SIG-M5 (cell line): ENCODE data around the gene TMEM51.

ENCODE experiments used
- DNase-seq: peaks from one replicate; lab custom pipeline; 2025; lab: John Stamatoyannopoulos, UW

TMEM51 gene

GRCh38 chr1:15196807-15197530 lies 43.4 kb downstream of the TMEM51 start:
- DNase-seq: no peak

GRCh38 chr1:15197591-15198447 lies 44.3 kb downstream of the TMEM51 start:
- no peak for DNase-seq

DNA sequence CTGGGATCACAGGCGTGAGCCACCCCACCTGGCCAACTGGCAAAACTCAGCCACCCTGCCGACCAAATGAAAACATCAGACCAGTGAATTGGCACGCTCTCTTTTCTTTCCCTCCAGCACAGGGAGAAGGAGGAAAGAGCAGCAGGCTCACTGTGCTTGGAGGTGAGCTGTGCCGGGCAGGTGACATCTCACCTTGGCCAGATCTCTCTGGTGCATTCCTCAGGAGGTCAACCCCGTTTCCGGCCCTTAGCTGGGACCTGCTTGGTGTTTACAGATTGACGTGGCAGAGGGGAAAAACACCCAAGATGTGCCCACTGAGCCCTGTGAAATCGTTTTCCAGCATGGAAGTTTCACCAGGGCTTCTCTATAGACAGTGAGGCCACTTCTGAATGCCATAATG lies 45.1 kb downstream of the TMEM51 start:
- DNase-seq: no peak

GRCh38 chr1:15201221-15201620 lies 47.7 kb downstream of the TMEM51 start:
- DNase-seq: no peak

- DNase-seq: no peak
Observed at GRCh38 chr1:15201849-15202551, 48.5 kb downstream of the TMEM51 start.

DNA sequence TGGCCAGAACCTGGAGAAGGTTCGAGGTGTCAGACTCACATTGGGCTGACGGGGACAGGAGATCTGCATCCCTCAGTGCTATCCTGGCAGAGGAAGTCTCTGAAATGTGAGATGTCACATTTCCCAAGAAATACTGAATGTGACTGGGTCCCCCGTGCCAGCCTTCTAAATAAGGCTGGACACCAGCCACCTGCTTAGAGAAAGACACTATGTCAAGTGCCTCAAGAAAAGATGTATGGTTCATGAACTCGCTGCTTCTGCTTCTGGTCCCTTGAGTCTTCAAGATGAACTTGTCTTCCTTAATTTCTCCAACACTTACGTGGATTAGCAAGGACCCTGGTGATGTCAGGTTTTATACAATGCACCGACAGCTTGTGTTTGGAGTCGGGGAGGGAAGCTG lies 51.4 kb downstream of the TMEM51 start:
- no peak for DNase-seq

DNA sequence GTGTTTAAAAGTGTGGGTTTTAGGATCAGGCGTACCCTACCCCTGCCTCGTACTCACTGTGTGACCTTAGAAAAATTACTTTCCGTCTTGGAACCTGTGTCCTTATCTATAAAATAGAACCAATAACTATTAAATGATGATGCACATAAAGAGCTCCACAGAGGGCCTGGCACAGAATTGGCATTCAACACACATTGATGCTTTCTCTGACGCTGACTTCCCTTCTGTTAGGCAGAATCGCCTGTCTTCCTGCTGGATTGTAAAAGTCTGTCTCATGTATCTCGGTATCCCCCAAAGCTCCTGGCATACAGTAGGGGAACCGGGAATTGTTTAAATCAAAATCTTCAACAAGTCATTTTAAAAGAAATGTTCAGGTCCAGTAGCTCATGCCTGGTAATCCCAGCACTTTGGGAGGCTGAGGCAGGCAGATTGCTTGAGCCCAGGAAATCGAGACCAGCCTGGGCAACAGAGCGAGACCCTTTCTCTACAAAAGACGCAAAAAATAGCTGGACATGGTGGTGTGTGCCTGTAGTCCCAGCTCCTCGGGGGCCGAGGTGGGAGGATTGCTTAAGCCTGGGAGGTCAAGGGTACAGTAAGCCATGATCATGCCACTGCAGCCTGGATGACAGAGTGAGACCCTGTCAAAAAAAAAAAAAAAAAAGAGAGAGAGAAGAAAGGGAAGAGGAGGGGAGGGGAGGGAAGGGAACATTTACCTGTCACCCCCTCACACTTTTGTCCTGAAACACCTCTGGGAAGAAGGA lies 52.2 kb downstream of the TMEM51 start:
- DNase-seq: no peak

- DNase-seq: no peak
Observed at GRCh38 chr1:15206418-15207030, 53.0 kb downstream of the TMEM51 start.

- DNase-seq: no peak
Observed at GRCh38 chr1:15207031-15207828, 53.7 kb downstream of the TMEM51 start.

- no peak for DNase-seq
Observed at GRCh38 chr1:15207829-15208429, 54.4 kb downstream of the TMEM51 start.

DNA sequence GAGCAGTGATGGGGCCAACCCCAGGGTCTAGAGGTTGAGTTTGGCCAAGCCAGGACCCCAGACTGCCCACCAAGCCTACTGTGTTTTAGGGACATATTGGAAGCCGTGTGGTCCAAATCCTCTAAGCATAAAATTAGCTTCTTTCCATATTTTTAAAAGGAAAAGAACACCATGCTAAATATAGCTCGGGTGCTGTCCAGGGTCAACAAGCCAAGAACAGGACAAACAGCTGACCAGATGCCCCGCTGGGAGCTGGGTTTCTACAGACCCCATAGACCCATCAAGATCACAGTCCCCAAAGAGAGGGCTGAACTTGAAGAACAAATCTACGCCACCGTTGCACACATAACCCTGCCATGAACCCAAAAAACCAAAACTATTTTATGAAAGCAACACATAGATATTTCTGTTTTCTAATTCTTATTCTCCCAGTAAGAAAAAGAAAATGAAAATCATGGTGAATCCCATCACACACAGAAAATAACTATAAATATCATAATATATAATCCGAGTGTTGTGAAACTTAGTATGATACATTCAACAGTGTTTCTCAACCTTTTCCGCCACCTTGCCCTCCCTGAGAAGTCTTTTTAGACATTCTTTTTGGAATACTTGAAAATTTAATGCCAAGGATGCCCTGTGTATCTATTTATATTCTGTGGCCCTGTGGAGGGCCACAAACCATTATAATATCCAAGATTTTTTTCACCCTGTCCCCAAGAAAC lies 57.3 kb downstream of the TMEM51 start:
- no peak for DNase-seq

GRCh38 chr1:15211424-15211823 lies 57.9 kb downstream of the TMEM51 start:
- DNase-seq: no peak

DNA sequence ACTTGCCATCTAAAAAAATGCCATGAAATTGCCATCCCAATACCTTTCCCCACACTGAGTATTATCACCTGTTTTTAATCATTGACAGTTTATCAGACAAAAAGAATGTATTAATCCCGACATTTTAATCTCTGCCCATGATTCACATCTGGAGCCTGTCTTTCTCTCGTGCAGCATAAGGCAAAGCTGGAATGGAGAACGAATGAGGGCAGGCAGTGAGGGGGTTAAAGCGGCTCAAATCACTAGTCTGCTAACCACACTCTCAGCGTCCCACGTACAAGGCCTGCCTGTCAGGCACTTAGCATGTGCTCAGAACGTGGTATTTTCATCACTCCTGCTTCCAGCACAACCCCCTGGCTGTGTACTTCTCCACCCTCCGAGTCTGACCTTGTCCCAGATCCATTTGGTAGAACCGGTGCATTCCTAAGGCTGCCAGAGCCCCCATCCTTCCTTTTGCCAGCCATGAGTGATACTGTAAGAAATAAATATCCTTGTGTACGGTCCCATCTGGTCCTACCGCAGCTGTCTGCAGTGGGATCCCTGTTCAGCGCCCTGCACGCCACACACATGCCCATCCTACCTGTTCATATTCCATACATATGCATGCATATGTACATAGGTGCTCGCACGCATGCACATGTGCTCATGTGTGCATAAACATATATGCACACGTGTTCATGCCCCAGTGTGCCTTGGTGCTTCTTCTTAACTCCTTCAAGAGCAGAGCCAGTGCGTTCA lies 58.8 kb downstream of the TMEM51 start:
- DNase-seq: no peak

DNA sequence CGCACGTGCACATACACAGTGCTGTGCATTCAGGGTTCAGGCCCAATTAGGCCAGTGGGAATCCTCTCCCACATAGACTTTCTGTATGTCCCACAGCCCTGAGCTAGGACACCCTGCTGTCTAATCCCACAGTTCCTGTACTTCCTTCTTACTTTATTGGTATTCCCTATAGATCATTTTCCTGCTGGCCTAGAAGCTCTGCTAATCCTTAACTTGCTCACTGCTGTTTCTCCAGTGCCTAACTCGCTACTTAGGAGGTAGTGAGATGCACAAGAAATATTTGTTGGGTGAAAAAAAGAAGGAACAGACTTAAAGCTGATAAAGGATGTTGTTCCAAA lies 59.4 kb downstream of the TMEM51 start:
- no peak for DNase-seq

GRCh38 chr1:15213341-15213821 lies 59.8 kb downstream of the TMEM51 start:
- no peak for DNase-seq

GRCh38 chr1:15214527-15214926 lies 61.0 kb downstream of the TMEM51 start:
- DNase-seq: no peak

DNA sequence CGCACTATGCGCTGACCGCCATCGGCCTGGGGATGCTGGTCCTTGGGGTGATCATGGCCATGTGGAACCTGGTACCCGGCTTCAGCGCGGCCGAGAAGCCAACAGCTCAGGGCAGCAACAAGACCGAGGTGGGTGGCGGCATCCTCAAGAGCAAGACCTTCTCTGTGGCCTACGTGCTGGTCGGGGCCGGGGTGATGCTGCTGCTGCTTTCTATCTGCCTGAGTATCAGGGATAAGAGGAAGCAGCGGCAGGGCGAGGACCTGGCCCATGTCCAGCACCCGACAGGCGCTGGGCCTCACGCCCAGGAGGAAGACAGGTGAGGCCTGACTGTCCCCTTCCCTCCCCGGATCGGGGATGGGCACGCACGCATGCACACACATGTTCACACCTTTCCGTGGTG lies 61.6 kb downstream of the TMEM51 start:
- no peak for DNase-seq

- DNase-seq: no peak
Observed at GRCh38 chr1:15217654-15218053, 64.1 kb downstream of the TMEM51 start.
